Adrenal gland (tissue), 5 donors: ENCODE data around the gene ITGBL1.

Source experiments
- CTCF ChIP-seq, 6 experiments: fragments of 450-650 bp in 4 of 6; fragments of 200-600 bp in 2 of 6; sonication (generic) in 1 of 6; IDR thresholded peaks; 1 replicate in 5 of 6; 2 replicates in 1 of 6; pipeline versions ENCODE4 v1.5.1 to v1.8.0; 2016 to 2021; ENCODE audit warnings: antibody characterized with exemption in 6 of 6, mild to moderate bottlenecking in 2 of 6, moderate library complexity in 1 of 6
- POLR2A ChIP-seq, 2 donors: fragments of 450-650 bp; IDR thresholded peaks; one replicate each; pipeline ENCODE4 v1.6.1; 2017; ENCODE audit warnings: antibody characterized with exemption in 2 of 2, mild to moderate bottlenecking in 2 of 2, moderate library complexity in 1 of 2
- donor health status: DM: no; HTN: no; CAD: no.

- TF ChIP-seq CTCF (IDR thresholded peaks at IDR 0.05) = no peak
- TF ChIP-seq POLR2A (IDR thresholded peaks at IDR 0.05) = no peak
Measured at GRCh38 chr13:101576455-101576854, 124.0 kb downstream of the ITGBL1 start.
